Sigmoid colon (tissue), 7 donors: ENCODE results near the gene NXN. TPM values are rescaled to one million over a fixed set of nuclear protein-coding genes. Genes with fewer than 3 reads are reported as not detected.
"Not testable (repeated sequence)": the region's sequence is repeated elsewhere in the genome, so short reads cannot be mapped to it uniquely, and the experiment has no call there.

Source experiments
- DNase-seq: peaks from one replicate; pipeline ENCODE4 v3.0.0-alpha.2; 2019
- H3K27ac ChIP-seq, 4 donors: fragments of 200-600 bp; sonication (generic); one replicate each; pipeline ENCODE4 v1.5.1; 2016 to 2019; ENCODE audit warnings: mild to moderate bottlenecking in 1 of 4
- H3K27me3 ChIP-seq, 3 donors: fragments of 200-600 bp; sonication (generic); one replicate each; pipeline ENCODE4 v1.5.1; 2019; ENCODE audit warnings: mild to moderate bottlenecking in 1 of 3
- H3K36me3 ChIP-seq, 4 donors: fragments of 200-600 bp; sonication (generic); one replicate each; pipeline ENCODE4 v1.5.1; 2016 to 2019
- H3K4me1 ChIP-seq, 4 donors: fragments of 200-600 bp; sonication (generic); one replicate each; pipeline ENCODE4 v1.5.1; 2017 to 2019
- H3K4me3 ChIP-seq, 4 donors: fragments of 200-600 bp; sonication (generic); one replicate each; pipeline ENCODE4 v1.5.1; 2017 to 2019; ENCODE audit warnings: mild to moderate bottlenecking in 2 of 4, moderate library complexity in 1 of 4
- H3K9me3 ChIP-seq, 4 donors: fragments of 200-600 bp in 3 of 4; sonication (generic) in 3 of 4; one replicate each; pipeline versions ENCODE4 v1.5.1 to v1.6.1; 2013 to 2019
- CTCF ChIP-seq, 4 experiments: fragments of 450-650 bp in 3 of 4; fragments of 200-600 bp in 1 of 4; IDR thresholded peaks; one replicate each; pipeline ENCODE4 v1.5.1; 2016 to 2019; ENCODE audit warnings: antibody characterized with exemption in 4 of 4, mild to moderate bottlenecking in 3 of 4, moderate library complexity in 2 of 4
- EP300 ChIP-seq, 4 donors: sonication (generic); formaldehyde crosslinking; IDR thresholded peaks; one replicate each; pipeline ENCODE4 v1.6.1; 2017; ENCODE audit warnings: antibody characterized with exemption in 4 of 4
- POLR2A ChIP-seq, 2 donors: fragments of 450-650 bp; IDR thresholded peaks; one replicate each; pipeline ENCODE4 v1.6.1; 2016; ENCODE audit warnings: antibody characterized with exemption in 2 of 2, mild to moderate bottlenecking in 2 of 2, moderate library complexity in 2 of 2
- POLR2AphosphoS5 ChIP-seq, 4 donors: sonication (generic); formaldehyde crosslinking; IDR thresholded peaks; one replicate each; pipeline ENCODE4 v1.6.1; 2017; ENCODE audit warnings: antibody characterized with exemption in 4 of 4
- WGBS, 2 donors: extraction: QIAGEN DNeasy Blood & Tissue Kit; methylation state at CpG; one replicate each; pipeline ENCODE4 v1.1.7; 2013; 5-methylcytosine and 5-hydroxymethylcytosine counted together
- intact Hi-C: fragments of 100-400 bp; cut with DNase I; formaldehyde crosslinking; loops from one replicate; pipeline ENCODE4 v1.15.1; 2023
- polyA plus RNA-seq, 3 donors: library from polyadenylated mRNA; stranded (reverse); fragments of 200-250 nt; gene quantifications; one replicate each; pipeline ENCODE4 v1.2.3, GENCODE V29; 2013
- small RNA-seq, 3 donors: library from RNA; depleted of rRNA; stranded (forward); fragments of <200 nt; gene quantifications; one replicate each; pipeline ENCODE3, GENCODE V24; 2016
- total RNA-seq, 4 donors: library from RNA; depleted of rRNA; stranded (reverse); fragments of >200 nt; gene quantifications; one replicate each; pipeline ENCODE4 v1.1.0, GENCODE V29; 2016
- donor health status: healthy with polysubstance abuse.
- donor health status: Bipolar disorder and iron deficiency.
- donor health status: healthy.

Gene NXN
- total and polyA plus RNA-seq, 7 donors = 1.4 to 75.9 (median 50.4) TPM

GRCh38 chr17:752002-752619 is 227.5 kb downstream of the NXN start, which contains the start of gene GEMIN4:
Gene GEMIN4 (minus strand): TSS chr17:752264. CDS start chr17:752142, 122 bp downstream.
- WGBS, 2 donors = 0% methylated on average over 87 of the region's 87 CpGs
- Histone ChIP-seq H3K27me3 (no peaks in the 10 kb centered on the region), H3K36me3 (peaks cover 0 to 13% (median 6%) of the 10 kb centered on the region in 4 donors), H3K9me3 (no peaks in the 10 kb centered on the region), H3K4me3 (peak within 1 kb of the TSS; percentile 64 to 95 (median 76)), H3K4me1 (peaks cover 0 to 26% (median 19%) of the 10 kb centered on the region in 4 donors), H3K27ac (peak within 1 kb of the TSS; percentile 84 to 91 (median 87))
- TF ChIP-seq CTCF (IDR thresholded peaks at IDR 0.05) = peak; percentile 88 to 97 (median 94)
- TF ChIP-seq EP300 (IDR thresholded peaks at IDR 0.05) = no peak
- peak in 1 of 2 donors; percentile 43 for TF ChIP-seq POLR2A (IDR thresholded peaks at IDR 0.05)
- peak; percentile 78 to 91 (median 84) for TF ChIP-seq POLR2AphosphoS5 (IDR thresholded peaks at IDR 0.05)
- intact Hi-C loops = loop anchor here (5.0 kb wide), 1 partner anchor 35 kb away; no protein-coding TSS in a partner anchor
- peak; percentile 94 for DNase-seq

- Histone ChIP-seq H3K27me3 (no peaks in the 10 kb centered on the region), H3K36me3 (peaks cover 0 to 14% (median 9%) of the 10 kb centered on the region in 4 donors), H3K4me3 (peak overlapping the region; percentile 64 to 95 (median 76)), H3K27ac (peak overlapping the region; percentile 84 to 91 (median 87)), H3K4me1 (peaks cover 0 to 26% (median 19%) of the 10 kb centered on the region in 4 donors), H3K9me3 (no peaks in the 10 kb centered on the region)
- WGBS, 2 donors = 1% methylated on average over 49 of the region's 49 CpGs
- DNase-seq = peak; percentile 72
- intact Hi-C loops = loop anchor here (5.0 kb wide), 1 partner anchor 34 kb away; no protein-coding TSS in a partner anchor
- TF ChIP-seq POLR2AphosphoS5 (IDR thresholded peaks at IDR 0.05) (no peak), EP300 (IDR thresholded peaks at IDR 0.05) (no peak), CTCF (IDR thresholded peaks at IDR 0.05) (no peak), POLR2A (IDR thresholded peaks at IDR 0.05) (no peak)
These were observed 228.1 kb downstream of the NXN start for GRCh38 chr17:751269-752001.

GRCh38 chr17:750431-751037 is 229.0 kb downstream of the NXN start:
- Histone ChIP-seq H3K27ac (no peak overlapping the region), H3K4me3 (peak overlapping the region in 2 of 4 donors; percentile 69 to 95), H3K36me3 (peaks cover 0 to 23% (median 17%) of the 10 kb centered on the region in 4 donors), H3K9me3 (no peaks in the 10 kb centered on the region), H3K27me3 (no peaks in the 10 kb centered on the region), H3K4me1 (peaks cover 0 to 26% (median 19%) of the 10 kb centered on the region in 4 donors)
- no peak for TF ChIP-seq POLR2A (IDR thresholded peaks at IDR 0.05)
- TF ChIP-seq CTCF (IDR thresholded peaks at IDR 0.05) = no peak
- no peak for TF ChIP-seq EP300 (IDR thresholded peaks at IDR 0.05)
- no peak for TF ChIP-seq POLR2AphosphoS5 (IDR thresholded peaks at IDR 0.05)
- 23 to 68% methylated on average over 8 of the region's 8 CpGs for WGBS, 2 donors
- no peak for DNase-seq
- intact Hi-C loops = loop anchor here (5.0 kb wide), 1 partner anchor 33 kb away; no protein-coding TSS in a partner anchor

GRCh38 chr17:749359-749758 is 230.2 kb downstream of the NXN start:
- 77 to 85% methylated on average over 7 of the region's 7 CpGs for whole genome bisulfite sequencing, 2 donors

More at GRCh38 chr17:749359-749758, 230.2 kb downstream of the NXN start:
- H3K4me3 ChIP-seq, intact Hi-C loops, H3K9me3 ChIP-seq, H3K27me3 ChIP-seq, DNase-seq, H3K27ac ChIP-seq: not testable (repeated sequence)
- Histone ChIP-seq H3K4me1 (peaks cover 0 to 26% (median 19%) of the 10 kb centered on the region in 4 donors), H3K36me3 (peaks cover 8 to 35% (median 29%) of the 10 kb centered on the region in 4 donors)

Small RNA genes lying within 50 kb of the gene (small RNA-seq; reads per million reads assigned to genes)
- gene MIR3183 = 0 reads per million in 3 donors

Other genes with a start within 250 kb of the NXN start
- gene TLCD3A, start 247.2 kb downstream of the NXN start, total RNA-seq = 1 to 10 TPM; 2.6 to 9.4 (median 3.5) TPM
- 10 to 100 TPM in 1 of 3 donors, 1 to 10 TPM in 2; 1.8 to 10.3 (median 4.8) TPM for gene TLCD3A, start 247.2 kb downstream of the NXN start, polyA plus RNA-seq
- gene GEMIN4, start 227.5 kb downstream of the NXN start, total RNA-seq = 10 to 100 TPM; 11.4 to 19.4 (median 15.7) TPM
- 10 to 100 TPM in 1 of 3 donors, 1 to 10 TPM in 2; 3.0 to 14.8 (median 4.9) TPM for gene GEMIN4, start 227.5 kb downstream of the NXN start, polyA plus RNA-seq
- 10 to 100 TPM; 28.8 to 42.7 (median 35.7) TPM for gene GLOD4, start 197.5 kb downstream of the NXN start, total RNA-seq
- 10 to 100 TPM; 56.1 to 85.5 (median 79.3) TPM for gene GLOD4, start 197.5 kb downstream of the NXN start, polyA plus RNA-seq
- gene MRM3, start 197.4 kb downstream of the NXN start, total RNA-seq = 10 to 100 TPM; 11.0 to 22.4 (median 18.0) TPM
- 10 to 100 TPM; 10.4 to 17.4 (median 11.4) TPM for gene MRM3, start 197.4 kb downstream of the NXN start, polyA plus RNA-seq
- gene TIMM22, start 17.4 kb upstream of the NXN start, total RNA-seq = 10 to 100 TPM in 3 of 4 donors, 1 to 10 TPM in 1; 8.0 to 13.6 (median 11.0) TPM
- 1 to 10 TPM; 6.0 to 9.2 (median 8.1) TPM for gene TIMM22, start 17.4 kb upstream of the NXN start, polyA plus RNA-seq
- gene ABR, start 200.2 kb upstream of the NXN start, total RNA-seq = 10 to 100 TPM; 30.4 to 94.2 (median 46.5) TPM
- 100 to 1,000 TPM in 1 of 3 donors, 10 to 100 TPM in 2; 79.3 to 146 (median 80.0) TPM for gene ABR, start 200.2 kb upstream of the NXN start, polyA plus RNA-seq